Progenitor cell of endocrine pancreas (in vitro differentiated cells): ENCODE results near the gene PATL1. TPM values are rescaled to one million over a fixed set of nuclear protein-coding genes. Genes with fewer than 3 reads are reported as not detected.

Experiments
- DNase-seq: peaks from one replicate; pipeline ENCODE4 v3.0.0; 2021; ENCODE audit warnings: low spot score; ENCODE audit not compliant: unreplicated experiment
- H3K27ac Mint-ChIP-seq: 2 replicates; pipeline ENCODE4 v1.8.0; 2021; ENCODE audit warnings: mild to moderate bottlenecking, moderate library complexity, mixed read lengths
- H3K27me3 Mint-ChIP-seq: 2 replicates; pipeline ENCODE4 v1.8.0; 2021; ENCODE audit warnings: mixed read lengths
- H3K36me3 Mint-ChIP-seq: 2 replicates; pipeline ENCODE4 v1.8.0; 2022; ENCODE audit warnings: mixed read lengths; ENCODE audit not compliant: insufficient read depth
- H3K4me1 Mint-ChIP-seq: 2 replicates; pipeline ENCODE4 v1.8.0; 2021; ENCODE audit warnings: low read depth, mixed read lengths
- H3K4me3 Mint-ChIP-seq: 2 replicates; pipeline ENCODE4 v1.8.0; 2021; ENCODE audit warnings: low read depth, mild to moderate bottlenecking, moderate library complexity, mixed read lengths
- H3K9me3 Mint-ChIP-seq: 2 replicates; pipeline ENCODE4 v1.8.0; 2021; ENCODE audit warnings: low read depth, mixed read lengths
- total RNA-seq: library from RNA; stranded (reverse); gene quantifications from 2 replicates; pipeline ENCODE4 v1.2.1, GENCODE V29; 2021
- TF ChIP-seq, protein P1 (sequence below): fragments of 200-600 bp; sonication (generic); IDR thresholded peaks from one replicate; pipeline ENCODE4 v1.5.0; 2021; ENCODE audit warnings: antibody characterized with exemption, mild to moderate bottlenecking; ENCODE audit not compliant: unreplicated experiment

Gene PATL1
- total RNA-seq, 1 donor from 2014 or later: 43.7 TPM

DNA sequence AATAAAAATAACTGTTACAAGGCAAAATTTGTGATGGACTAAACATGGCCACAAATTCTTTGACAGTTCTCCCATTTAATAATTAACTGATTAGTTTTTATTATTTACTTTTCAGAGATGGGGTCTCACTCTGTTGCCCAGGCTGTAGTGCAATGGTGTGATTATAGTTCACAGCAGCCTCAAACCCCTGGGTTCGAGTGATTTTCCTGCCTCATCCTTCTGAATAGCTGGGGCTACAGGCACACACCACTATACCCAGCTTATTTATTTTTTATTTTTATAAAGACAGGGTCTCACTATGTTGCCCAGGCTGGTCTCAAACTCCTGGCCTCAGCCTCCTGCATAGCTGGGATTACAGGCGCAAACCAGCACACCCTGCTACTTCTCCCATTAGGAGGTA lies 4.5 kb upstream of the PATL1 start:
- Mint-ChIP-seq H3K27ac (no peak overlapping the region), H3K9me3 (peaks cover 8% of the 10 kb centered on the region), H3K27me3 (no peaks in the 10 kb centered on the region), H3K36me3 (peaks cover 1% of the 10 kb centered on the region), H3K4me3 (no peak overlapping the region), H3K4me1 (peaks cover 11% of the 10 kb centered on the region)
- TF ChIP-seq, protein P1, sequence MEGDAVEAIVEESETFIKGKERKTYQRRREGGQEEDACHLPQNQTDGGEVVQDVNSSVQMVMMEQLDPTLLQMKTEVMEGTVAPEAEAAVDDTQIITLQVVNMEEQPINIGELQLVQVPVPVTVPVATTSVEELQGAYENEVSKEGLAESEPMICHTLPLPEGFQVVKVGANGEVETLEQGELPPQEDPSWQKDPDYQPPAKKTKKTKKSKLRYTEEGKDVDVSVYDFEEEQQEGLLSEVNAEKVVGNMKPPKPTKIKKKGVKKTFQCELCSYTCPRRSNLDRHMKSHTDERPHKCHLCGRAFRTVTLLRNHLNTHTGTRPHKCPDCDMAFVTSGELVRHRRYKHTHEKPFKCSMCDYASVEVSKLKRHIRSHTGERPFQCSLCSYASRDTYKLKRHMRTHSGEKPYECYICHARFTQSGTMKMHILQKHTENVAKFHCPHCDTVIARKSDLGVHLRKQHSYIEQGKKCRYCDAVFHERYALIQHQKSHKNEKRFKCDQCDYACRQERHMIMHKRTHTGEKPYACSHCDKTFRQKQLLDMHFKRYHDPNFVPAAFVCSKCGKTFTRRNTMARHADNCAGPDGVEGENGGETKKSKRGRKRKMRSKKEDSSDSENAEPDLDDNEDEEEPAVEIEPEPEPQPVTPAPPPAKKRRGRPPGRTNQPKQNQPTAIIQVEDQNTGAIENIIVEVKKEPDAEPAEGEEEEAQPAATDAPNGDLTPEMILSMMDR: no peak
- no peak for DNase-seq

DNA sequence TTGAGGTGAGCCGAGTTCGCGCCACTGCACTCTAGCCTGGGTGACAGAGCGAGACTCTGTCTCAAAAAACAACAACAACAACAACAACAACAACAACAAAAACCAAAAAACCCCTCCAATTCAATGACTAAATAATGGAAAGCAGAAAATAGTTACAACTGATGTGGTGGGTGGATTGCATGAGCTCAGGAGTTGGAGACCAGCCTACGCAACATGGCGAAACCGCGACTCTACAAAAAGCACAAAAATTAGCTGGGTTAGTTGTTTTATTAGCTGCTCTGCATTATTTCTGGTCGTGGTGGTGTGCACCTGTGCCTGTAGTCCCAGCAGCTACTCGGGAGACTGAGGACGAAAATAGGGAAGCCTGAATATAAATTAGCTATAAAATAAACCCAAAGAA lies 2.6 kb upstream of the PATL1 start:
- DNase-seq: no peak
- peaks cover 5% of the 10 kb centered on the region for H3K36me3 Mint-ChIP-seq
- TF ChIP-seq, protein P1: no peak
- H3K4me3 Mint-ChIP-seq: no peak overlapping the region
- H3K27me3 Mint-ChIP-seq: no peaks in the 10 kb centered on the region
- H3K9me3 Mint-ChIP-seq: no peaks in the 10 kb centered on the region
- H3K27ac Mint-ChIP-seq: no peak overlapping the region
- H3K4me1 Mint-ChIP-seq: peaks cover 26% of the 10 kb centered on the region

DNA sequence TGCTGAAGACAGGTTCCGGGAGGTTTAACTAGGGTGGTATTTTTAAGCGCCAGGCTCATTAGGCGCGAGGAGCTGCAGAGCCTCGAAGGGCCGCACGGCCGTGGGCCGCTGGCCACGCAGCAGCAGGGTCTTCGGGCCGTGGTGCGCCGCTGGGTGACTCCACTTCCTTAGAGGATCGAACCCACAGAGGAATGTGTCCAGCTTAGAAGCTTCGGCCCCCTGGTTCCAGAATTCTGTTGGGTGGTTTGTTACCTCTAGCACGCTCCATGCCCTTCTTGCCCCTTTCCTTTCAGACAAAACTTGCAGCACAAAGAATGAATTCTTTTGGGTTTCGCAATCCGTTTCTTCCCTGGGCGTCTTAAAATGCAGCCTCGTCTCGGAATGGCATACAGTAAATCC lies 773 bp upstream of the PATL1 start:
- peak; percentile 18 for DNase-seq
- Mint-ChIP-seq H3K27me3 (no peaks in the 10 kb centered on the region), H3K9me3 (no peaks in the 10 kb centered on the region), H3K4me1 (peaks cover 23% of the 10 kb centered on the region), H3K36me3 (peaks cover 11% of the 10 kb centered on the region), H3K4me3 (peak overlapping the region; percentile 90), H3K27ac (peak overlapping the region; percentile 100)
- TF ChIP-seq, protein P1: no peak

DNA sequence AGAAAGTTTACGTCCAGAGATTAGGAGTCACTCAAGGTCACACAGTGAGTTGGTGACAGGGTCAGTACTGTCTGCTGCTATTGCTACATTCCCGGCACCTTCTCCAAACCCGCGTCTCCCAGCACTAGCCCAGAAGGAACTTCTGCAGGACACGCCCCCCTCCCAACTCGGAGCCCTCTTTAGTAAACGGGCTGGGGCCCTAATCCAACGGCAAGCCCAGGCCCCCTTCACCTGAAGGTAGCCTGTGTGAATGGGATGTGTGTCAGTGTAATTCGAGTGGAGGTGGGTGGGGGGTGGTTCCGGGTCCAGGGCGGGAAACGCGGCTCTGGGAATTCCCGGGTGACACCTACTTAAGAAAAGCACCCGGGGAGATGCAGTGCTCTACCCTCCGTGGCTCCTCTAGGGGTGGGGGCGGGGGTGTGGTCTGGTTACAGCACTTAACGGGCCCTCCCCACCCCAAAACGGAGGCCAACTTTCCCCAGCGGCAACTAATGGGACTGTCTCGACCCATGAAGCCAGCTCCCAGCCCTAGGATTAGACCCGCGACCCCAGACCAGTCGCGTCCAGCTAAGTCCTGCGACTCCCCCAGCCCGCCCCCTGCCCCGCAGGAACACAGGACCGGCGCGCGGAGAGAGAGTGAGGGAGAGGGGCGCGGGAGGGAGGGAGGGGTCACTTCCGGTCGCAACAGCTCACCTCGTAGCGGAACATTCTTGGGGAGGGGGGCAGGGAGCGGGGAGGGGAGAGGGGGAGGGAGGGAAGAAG lies 468 bp downstream of the PATL1 start:
- peaks cover 19% of the 10 kb centered on the region for H3K4me1 Mint-ChIP-seq
- DNase-seq: peak; percentile 58
- H3K9me3 Mint-ChIP-seq: no peaks in the 10 kb centered on the region
- peaks cover 13% of the 10 kb centered on the region for H3K36me3 Mint-ChIP-seq
- no peaks in the 10 kb centered on the region for H3K27me3 Mint-ChIP-seq
- peak overlapping the region; percentile 89 for H3K4me3 Mint-ChIP-seq
- peak overlapping the region; percentile 96 for H3K27ac Mint-ChIP-seq
- TF ChIP-seq, protein P1: peak; percentile 26

DNA sequence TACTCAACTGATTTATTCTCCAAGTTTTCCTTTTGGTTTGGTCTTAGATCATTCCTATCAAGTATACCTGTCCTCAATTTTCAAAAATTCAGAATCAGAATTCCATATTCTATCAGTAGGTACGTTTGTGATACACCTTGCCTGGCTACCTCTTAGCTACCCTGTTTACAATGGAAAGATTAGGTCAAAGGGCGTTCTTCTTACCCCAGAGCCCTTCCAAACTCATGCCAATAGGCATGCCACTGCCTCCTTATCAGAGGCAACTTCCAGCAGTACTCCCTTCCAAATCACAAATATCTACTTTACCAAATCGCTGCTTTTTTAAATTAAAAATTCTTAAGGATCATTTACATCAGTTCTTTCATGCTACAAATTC lies 1.0 kb downstream of the PATL1 start:
- peaks cover 13% of the 10 kb centered on the region for H3K36me3 Mint-ChIP-seq
- H3K4me3 Mint-ChIP-seq: peak overlapping the region; percentile 89
- H3K27ac Mint-ChIP-seq: peak overlapping the region; percentile 96
- DNase-seq: no peak
- TF ChIP-seq, protein P1: no peak
- peaks cover 19% of the 10 kb centered on the region for H3K4me1 Mint-ChIP-seq
- H3K9me3 Mint-ChIP-seq: no peaks in the 10 kb centered on the region
- H3K27me3 Mint-ChIP-seq: no peaks in the 10 kb centered on the region
